SIG-M5 treated with dmso at 0.1 percent for 504 hours (cell line): Measurements from ENCODE around the gene SYNPR.
A peak's percentile ranks its signal among the peaks of the same experiment; 100 is the strongest.
"Not testable (repeated sequence)": the region's sequence is repeated elsewhere in the genome, so short reads cannot be mapped to it uniquely, and the experiment has no call there.

Experiments
- DNase-seq: peaks from one replicate; lab custom pipeline; 2025; ENCODE audit not compliant: unreplicated experiment; lab: John Stamatoyannopoulos, UW

Gene SYNPR

GRCh38 chr3:63278171-63279004 is at the start of gene SYNPR:
Gene SYNPR, plus strand, starts transcription at chr3:63278308.
- DNase-seq, result no peak

- peak; percentile 83 for DNase-seq
Measured at GRCh38 chr3:63228677-63229076, 49.4 kb upstream of the SYNPR start.

- no peak for DNase-seq
Measured at GRCh38 chr3:63230146-63230545, 48.0 kb upstream of the SYNPR start.

GRCh38 chr3:63231643-63232042 is 46.5 kb upstream of the SYNPR start:
- DNase-seq, result no peak

- DNase-seq, result peak; percentile 80
Measured at GRCh38 chr3:63232764-63233396, 45.2 kb upstream of the SYNPR start.

GRCh38 chr3:63240381-63240902 is 37.7 kb upstream of the SYNPR start:
- no peak for DNase-seq

GRCh38 chr3:63242124-63242523 is 36.0 kb upstream of the SYNPR start:
- no peak for DNase-seq

GRCh38 chr3:63244486-63244885 is 33.6 kb upstream of the SYNPR start:
- DNase-seq, result no peak

- DNase-seq, result no peak
Measured at GRCh38 chr3:63245726-63246241, 32.3 kb upstream of the SYNPR start.

GRCh38 chr3:63248015-63248414 is 30.1 kb upstream of the SYNPR start:
- no peak for DNase-seq

GRCh38 chr3:63251499-63251898 is 26.6 kb upstream of the SYNPR start:
- DNase-seq, result no peak

GRCh38 chr3:63255819-63256218 is 22.3 kb upstream of the SYNPR start:
- DNase-seq, result not testable (repeated sequence)

GRCh38 chr3:63264716-63265115 is 13.4 kb upstream of the SYNPR start:
- DNase-seq, result no peak

- DNase-seq, result no peak
Measured at GRCh38 chr3:63274359-63274758, 3.7 kb upstream of the SYNPR start.

- no peak for DNase-seq
Measured at GRCh38 chr3:63279005-63279841, 1.1 kb downstream of the SYNPR start.

GRCh38 chr3:63287610-63288009 is 9.5 kb downstream of the SYNPR start:
- no peak for DNase-seq

GRCh38 chr3:63290686-63291085 is 12.6 kb downstream of the SYNPR start:
- no peak for DNase-seq

GRCh38 chr3:63294332-63294731 is 16.2 kb downstream of the SYNPR start:
- DNase-seq, result no peak

- DNase-seq, result no peak
Measured at GRCh38 chr3:63295356-63295755, 17.2 kb downstream of the SYNPR start.

GRCh38 chr3:63295806-63296205 is 17.7 kb downstream of the SYNPR start:
- DNase-seq, result no peak

GRCh38 chr3:63296249-63296648 is 18.1 kb downstream of the SYNPR start:
- DNase-seq, result no peak
